Natural killer cell (primary cell): Measurements from ENCODE around the gene ZNF74. TPM values are rescaled to one million over a fixed set of nuclear protein-coding genes. Genes with fewer than 3 reads are reported as not detected.

Experiments used
- ATAC-seq, 3 donors: fragments of 150-1000 bp in 2 of 3; fragments of 200-7000 bp in 1 of 3; cut with Tn5 transposase; 1 replicate in 1 of 3; 2 replicates in 2 of 3; pipeline ENCODE4 v1.10.0; 2021; ENCODE audit warnings: mild to moderate bottlenecking in 2 of 3, moderate library complexity in 2 of 3
- DNase-seq, 2 donors: peaks; one replicate each; pipeline versions ENCODE4 v3.0.0 to v3.0.0-alpha.2; 2013 to 2021; ENCODE audit warnings: mixed read lengths in 1 of 2
- H3K27ac ChIP-seq: one replicate; pipeline ENCODE4 v1.5.1; 2013; ENCODE audit warnings: mild to moderate bottlenecking, low read length
- H3K27me3 ChIP-seq: one replicate; pipeline ENCODE4 v1.6.1; 2013; ENCODE audit warnings: low read length; ENCODE audit not compliant: control insufficient read depth, insufficient read depth
- H3K36me3 ChIP-seq: one replicate; pipeline ENCODE4 v1.6.1; 2013; ENCODE audit warnings: low read length; ENCODE audit not compliant: control insufficient read depth, insufficient read depth
- H3K4me1 ChIP-seq: one replicate; pipeline ENCODE4 v1.6.1; 2013; ENCODE audit warnings: low read length; ENCODE audit not compliant: control insufficient read depth, insufficient read depth
- H3K4me3 ChIP-seq: one replicate; pipeline ENCODE4 v1.5.1; 2013; ENCODE audit warnings: low read length
- H3K9me3 ChIP-seq: one replicate; pipeline ENCODE4 v1.6.1; 2013; ENCODE audit warnings: low read length; ENCODE audit not compliant: control insufficient read depth, insufficient read depth
- H3K27ac Mint-ChIP-seq, 2 donors: one replicate each; pipeline ENCODE4 v1.8.0; 2022; ENCODE audit warnings: mild to moderate bottlenecking in 2 of 2, mixed read lengths in 2 of 2, moderate library complexity in 1 of 2
- H3K27me3 Mint-ChIP-seq, 2 donors: one replicate each; pipeline ENCODE4 v1.8.0; 2022; ENCODE audit warnings: low read depth in 2 of 2, mixed read lengths in 2 of 2
- H3K36me3 Mint-ChIP-seq: one replicate; pipeline ENCODE4 v1.8.0; 2022; ENCODE audit warnings: mixed read lengths
- H3K4me1 Mint-ChIP-seq, 2 donors: one replicate each; pipeline ENCODE4 v1.8.0; 2022; ENCODE audit warnings: mixed read lengths in 2 of 2
- H3K4me3 Mint-ChIP-seq: one replicate; pipeline ENCODE4 v1.8.0; 2022; ENCODE audit warnings: mild to moderate bottlenecking, moderate library complexity, mixed read lengths
- H3K9me3 Mint-ChIP-seq, 2 donors: one replicate each; pipeline ENCODE4 v1.8.0; 2022; ENCODE audit warnings: mixed read lengths in 2 of 2
- WGBS: methylation state at CpG from one replicate; pipeline ENCODE4 v1.1.7; 2013; ENCODE audit warnings: missing lambda C conversion rate; ENCODE audit not compliant: insufficient coverage; 5-methylcytosine and 5-hydroxymethylcytosine counted together
- intact Hi-C: fragments of 100-400 bp; cut with micrococcal nuclease; formaldehyde crosslinking; loops from one replicate; pipeline ENCODE4 v1.14.2; 2022
- total RNA-seq, 4 donors: library from RNA; stranded (reverse); fragments of 120-200 nt in 1 of 4; gene quantifications; one replicate each; pipeline versions ENCODE4 v1.2.3 to v1.2.4, GENCODE V29; 2013 to 2022
- TF ChIP-seq, protein P1 (sequence below): fragments of 200-600 bp; IDR thresholded peaks from one replicate; pipeline ENCODE4 v1.8.0; 2022; ENCODE audit warnings: antibody characterized with exemption

The ZNF74 gene
- total RNA-seq, 3 donors from 2014 or later (not counting 1 experiment from before 2014, with no cell fraction given), result 7.7 to 18.2 (median 10.4) TPM

DNA sequence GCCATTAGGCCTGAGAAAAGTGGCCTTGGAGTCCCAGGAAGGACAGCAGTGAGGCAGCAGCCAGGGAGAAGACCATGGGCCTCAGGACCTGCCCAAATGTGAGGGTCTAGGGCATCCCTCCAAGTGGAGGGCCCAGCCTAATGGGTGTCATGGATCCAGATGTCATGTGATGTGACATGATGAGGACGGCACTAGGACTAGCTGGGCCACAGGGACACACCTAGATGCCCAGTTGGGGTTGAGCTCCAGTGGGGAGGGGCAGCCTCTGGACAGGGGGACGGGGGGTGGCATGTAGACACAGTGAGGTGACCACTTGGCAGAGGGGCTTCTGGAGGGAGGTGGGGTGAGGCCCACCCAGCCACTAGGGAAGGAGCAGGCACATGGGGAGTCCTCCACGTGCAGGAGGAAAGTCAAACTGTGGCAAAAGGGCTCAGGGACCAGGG, 38.3 kb downstream of the ZNF74 start:
- DNase-seq (no peak), ATAC-seq (no peak)
- WGBS, result 71% methylated on average over 3 of the region's 3 CpGs
- Histone ChIP-seq H3K4me3 (no peak overlapping the region), H3K27me3 (peaks cover 48% of the 10 kb centered on the region), H3K4me1 (peaks cover 45% of the 10 kb centered on the region), H3K36me3 (no peaks in the 10 kb centered on the region), H3K27ac (no peak overlapping the region), H3K9me3 (no peaks in the 10 kb centered on the region)
- intact Hi-C loops, result no loop called here
- Mint-ChIP-seq H3K4me3 (no peak overlapping the region), H3K27ac (no peak overlapping the region), H3K36me3 (no peaks in the 10 kb centered on the region), H3K4me1 (peaks cover 10 to 50% of the 10 kb centered on the region in 2 donors), H3K27me3 (peaks cover 36 to 44% of the 10 kb centered on the region in 2 donors), H3K9me3 (no peaks in the 10 kb centered on the region)
- TF ChIP-seq, protein P1, sequence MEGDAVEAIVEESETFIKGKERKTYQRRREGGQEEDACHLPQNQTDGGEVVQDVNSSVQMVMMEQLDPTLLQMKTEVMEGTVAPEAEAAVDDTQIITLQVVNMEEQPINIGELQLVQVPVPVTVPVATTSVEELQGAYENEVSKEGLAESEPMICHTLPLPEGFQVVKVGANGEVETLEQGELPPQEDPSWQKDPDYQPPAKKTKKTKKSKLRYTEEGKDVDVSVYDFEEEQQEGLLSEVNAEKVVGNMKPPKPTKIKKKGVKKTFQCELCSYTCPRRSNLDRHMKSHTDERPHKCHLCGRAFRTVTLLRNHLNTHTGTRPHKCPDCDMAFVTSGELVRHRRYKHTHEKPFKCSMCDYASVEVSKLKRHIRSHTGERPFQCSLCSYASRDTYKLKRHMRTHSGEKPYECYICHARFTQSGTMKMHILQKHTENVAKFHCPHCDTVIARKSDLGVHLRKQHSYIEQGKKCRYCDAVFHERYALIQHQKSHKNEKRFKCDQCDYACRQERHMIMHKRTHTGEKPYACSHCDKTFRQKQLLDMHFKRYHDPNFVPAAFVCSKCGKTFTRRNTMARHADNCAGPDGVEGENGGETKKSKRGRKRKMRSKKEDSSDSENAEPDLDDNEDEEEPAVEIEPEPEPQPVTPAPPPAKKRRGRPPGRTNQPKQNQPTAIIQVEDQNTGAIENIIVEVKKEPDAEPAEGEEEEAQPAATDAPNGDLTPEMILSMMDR, result no peak

DNA sequence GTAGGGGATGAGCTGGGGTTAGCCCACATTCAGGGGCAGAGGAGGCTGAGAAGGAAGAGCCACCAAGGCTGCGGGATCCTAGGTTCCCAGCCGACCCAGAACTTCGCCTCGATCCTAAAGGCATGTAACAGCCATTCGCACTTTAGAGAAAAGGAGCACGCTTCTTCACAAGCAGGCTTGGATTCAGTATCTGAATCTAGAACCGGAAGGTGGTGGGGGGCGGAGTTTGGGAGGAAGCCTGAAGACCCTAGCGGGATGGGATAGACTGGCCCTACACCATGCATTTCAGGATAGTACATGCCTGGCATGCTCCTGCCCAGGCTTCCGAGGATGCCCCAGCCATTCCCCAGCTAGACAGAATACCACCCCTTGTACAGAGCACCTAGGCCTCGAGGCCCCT, 39.2 kb downstream of the ZNF74 start:
- no peak overlapping the region for H3K27ac Mint-ChIP-seq
- no peaks in the 10 kb centered on the region for H3K36me3 Mint-ChIP-seq
- Histone ChIP-seq H3K27ac (no peak overlapping the region), H3K4me1 (peaks cover 52% of the 10 kb centered on the region), H3K9me3 (no peaks in the 10 kb centered on the region), H3K36me3 (no peaks in the 10 kb centered on the region), H3K4me3 (no peak overlapping the region), H3K27me3 (peaks cover 49% of the 10 kb centered on the region)
- intact Hi-C loops, result no loop called here
- ATAC-seq, result no peak
- H3K4me1 Mint-ChIP-seq, result peaks cover 13 to 54% of the 10 kb centered on the region in 2 donors
- no peaks in the 10 kb centered on the region for H3K9me3 Mint-ChIP-seq
- H3K4me3 Mint-ChIP-seq, result no peak overlapping the region
- WGBS, result 96% methylated on average over 11 of the region's 11 CpGs
- H3K27me3 Mint-ChIP-seq, result peaks cover 36 to 44% of the 10 kb centered on the region in 2 donors
- DNase-seq, result no peak
- TF ChIP-seq, protein P1, result no peak

DNA sequence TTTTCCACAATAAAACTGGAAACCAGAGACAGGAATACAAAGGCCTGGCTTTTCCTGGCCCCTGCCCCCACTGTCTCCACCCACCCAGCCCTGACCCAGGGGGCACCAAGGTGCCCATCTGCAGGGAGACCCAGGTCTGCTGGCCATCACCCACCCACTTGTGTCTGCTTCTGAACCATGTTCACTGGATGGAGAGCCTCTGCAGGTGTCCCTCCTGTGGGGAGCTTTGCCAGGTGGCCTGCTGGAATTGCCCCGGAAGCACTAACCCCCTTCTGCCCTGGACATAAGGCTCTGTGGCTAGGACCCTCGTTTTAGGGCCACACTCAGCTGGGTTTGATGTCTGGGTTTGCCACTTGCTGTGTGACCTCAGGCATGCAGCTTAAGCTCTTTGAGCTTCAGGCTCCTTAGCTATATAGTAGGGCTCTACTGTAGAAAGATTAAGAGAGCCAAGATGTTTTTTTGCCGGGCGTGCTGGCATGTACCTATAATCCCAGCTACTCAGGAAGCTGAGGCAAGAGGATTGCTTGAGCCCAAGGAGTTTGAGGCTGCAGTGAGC, 39.8 kb downstream of the ZNF74 start:
- ATAC-seq (no peak), DNase-seq (no peak)
- H3K9me3 Mint-ChIP-seq, result no peaks in the 10 kb centered on the region
- H3K36me3 ChIP-seq, result no peaks in the 10 kb centered on the region
- H3K27ac Mint-ChIP-seq, result no peak overlapping the region
- H3K4me1 Mint-ChIP-seq, result peaks cover 16 to 57% of the 10 kb centered on the region in 2 donors
- H3K36me3 Mint-ChIP-seq, result no peaks in the 10 kb centered on the region
- no peak overlapping the region for H3K4me3 ChIP-seq
- no peaks in the 10 kb centered on the region for H3K9me3 ChIP-seq
- peak overlapping the region; percentile 78 for H3K4me3 Mint-ChIP-seq
- intact Hi-C loops, result no loop called here
- TF ChIP-seq, protein P1, result no peak
- H3K27ac ChIP-seq, result no peak overlapping the region
- peaks cover 52% of the 10 kb centered on the region for H3K4me1 ChIP-seq
- peaks cover 49% of the 10 kb centered on the region for H3K27me3 ChIP-seq
- WGBS, result 87% methylated on average over 4 of the region's 4 CpGs
- H3K27me3 Mint-ChIP-seq, result peaks cover 36 to 48% of the 10 kb centered on the region in 2 donors

DNA sequence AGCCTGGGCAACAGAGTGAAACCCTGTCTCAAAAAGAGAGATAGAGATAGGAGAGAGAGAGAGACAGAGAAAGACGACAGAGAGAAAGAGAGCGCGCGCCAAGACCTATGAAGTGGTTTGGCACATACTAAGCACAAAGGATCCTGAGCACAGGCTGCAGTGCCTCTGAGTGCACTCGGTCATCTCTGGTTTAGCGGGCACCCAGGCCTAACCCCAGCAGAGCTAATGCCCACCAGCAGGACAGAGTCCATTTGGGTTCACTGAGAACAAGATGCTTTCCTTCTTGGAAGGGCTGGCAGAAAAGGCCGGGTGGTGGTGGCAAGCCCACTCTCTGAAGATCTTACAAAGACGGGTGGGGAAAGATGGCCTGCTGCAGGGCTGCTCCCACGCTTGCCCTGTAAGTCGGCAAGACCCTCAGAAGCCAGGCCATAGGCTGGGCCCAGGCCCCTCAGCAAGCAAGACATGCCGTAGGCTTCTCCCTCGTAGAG, 40.4 kb downstream of the ZNF74 start:
- no peak overlapping the region for H3K27ac Mint-ChIP-seq
- no peaks in the 10 kb centered on the region for H3K9me3 Mint-ChIP-seq
- H3K36me3 Mint-ChIP-seq, result no peaks in the 10 kb centered on the region
- H3K36me3 ChIP-seq, result no peaks in the 10 kb centered on the region
- TF ChIP-seq, protein P1, result no peak
- H3K9me3 ChIP-seq, result no peaks in the 10 kb centered on the region
- DNase-seq (no peak), ATAC-seq (no peak)
- peaks cover 49% of the 10 kb centered on the region for H3K4me1 ChIP-seq
- H3K4me3 ChIP-seq, result no peak overlapping the region
- 94% methylated on average over 12 of the region's 12 CpGs for WGBS
- peaks cover 11 to 53% of the 10 kb centered on the region in 2 donors for H3K4me1 Mint-ChIP-seq
- peaks cover 36 to 44% of the 10 kb centered on the region in 2 donors for H3K27me3 Mint-ChIP-seq
- H3K27ac ChIP-seq, result no peak overlapping the region
- intact Hi-C loops, result no loop called here
- peaks cover 49% of the 10 kb centered on the region for H3K27me3 ChIP-seq
- peak overlapping the region; percentile 78 for H3K4me3 Mint-ChIP-seq
